NOMO-1 treated with dmso at 0.1 percent for 144 hours (cell line): ENCODE measurements around the gene AGBL4.

ENCODE experiments used
- DNase-seq: peaks from one replicate; lab custom pipeline; 2025; ENCODE audit not compliant: unreplicated experiment; lab: John Stamatoyannopoulos, UW

The AGBL4 gene

GRCh38 chr1:49723662-49724061 lies 300.1 kb downstream of the AGBL4 start:
- DNase-seq, result no peak

- DNase-seq, result no peak
These were observed 329.4 kb downstream of the AGBL4 start for GRCh38 chr1:49694251-49694827.

DNA sequence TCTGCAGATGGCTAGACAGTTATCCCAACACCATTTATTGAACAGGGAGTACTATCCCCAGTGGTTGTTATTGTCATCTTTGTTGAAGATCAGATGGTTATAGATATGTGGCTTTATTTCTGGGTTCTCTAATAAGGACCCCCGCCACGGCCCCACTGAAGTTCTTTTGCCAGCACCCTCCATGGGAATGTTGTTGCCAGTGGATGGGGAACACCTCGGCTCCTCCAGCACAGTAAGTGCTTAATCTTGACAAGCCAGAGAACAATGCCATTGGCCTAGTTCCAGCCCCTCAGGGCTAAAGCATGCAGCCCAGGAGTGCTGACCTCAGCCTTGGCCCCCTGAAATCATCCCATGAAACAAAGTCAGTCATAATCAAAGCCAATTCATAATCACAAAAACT lies 337.6 kb downstream of the AGBL4 start:
- no peak for DNase-seq

- no peak for DNase-seq
These were observed 346.0 kb downstream of the AGBL4 start for GRCh38 chr1:49677706-49678105.

DNA sequence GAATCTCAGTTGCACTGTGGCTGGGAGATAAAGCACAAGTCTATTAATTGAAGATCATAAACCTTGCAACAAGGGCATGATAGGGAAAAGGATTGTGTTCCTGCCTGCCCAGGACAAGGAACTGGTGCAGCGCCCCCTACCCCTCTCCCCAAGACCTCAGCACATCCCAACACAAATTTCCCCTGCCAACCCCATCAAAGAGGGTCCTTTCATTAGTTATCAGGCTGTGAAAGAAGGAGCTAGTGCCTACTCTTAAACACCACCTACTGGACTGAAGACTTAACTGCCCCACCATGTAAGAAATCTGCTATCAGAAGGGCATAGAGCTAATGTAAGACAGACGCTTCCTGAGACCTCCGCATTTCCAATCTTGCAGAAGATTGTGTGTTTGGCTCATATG lies 372.6 kb downstream of the AGBL4 start:
- no peak for DNase-seq

- no peak for DNase-seq
These were observed 393.6 kb downstream of the AGBL4 start for GRCh38 chr1:49630156-49630555.

GRCh38 chr1:49627781-49628180 lies 396.0 kb downstream of the AGBL4 start:
- no peak for DNase-seq

DNA sequence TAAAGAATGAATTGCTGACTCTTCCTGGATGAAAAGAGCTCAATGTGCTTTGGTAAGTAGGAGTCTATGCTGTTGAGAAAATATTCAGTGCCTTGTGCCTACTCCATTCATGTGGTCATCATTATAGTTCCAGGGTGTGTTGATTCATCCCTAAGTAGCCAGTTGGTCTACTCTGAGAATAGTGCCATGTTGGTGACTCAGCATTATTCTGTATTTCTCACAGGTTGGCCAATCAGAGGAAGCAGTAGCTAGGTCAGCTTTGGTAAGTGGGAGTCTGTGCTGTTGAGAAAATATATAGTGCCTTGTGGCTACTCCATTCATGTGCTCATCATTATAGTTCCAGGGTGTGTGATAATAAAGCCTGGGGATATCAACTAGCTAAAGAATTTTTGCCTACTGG lies 397.3 kb downstream of the AGBL4 start:
- DNase-seq, result no peak

- no peak for DNase-seq
These were observed 400.9 kb downstream of the AGBL4 start for GRCh38 chr1:49622877-49623276.

- no peak for DNase-seq
These were observed 417.7 kb downstream of the AGBL4 start for GRCh38 chr1:49606082-49606481.

DNA sequence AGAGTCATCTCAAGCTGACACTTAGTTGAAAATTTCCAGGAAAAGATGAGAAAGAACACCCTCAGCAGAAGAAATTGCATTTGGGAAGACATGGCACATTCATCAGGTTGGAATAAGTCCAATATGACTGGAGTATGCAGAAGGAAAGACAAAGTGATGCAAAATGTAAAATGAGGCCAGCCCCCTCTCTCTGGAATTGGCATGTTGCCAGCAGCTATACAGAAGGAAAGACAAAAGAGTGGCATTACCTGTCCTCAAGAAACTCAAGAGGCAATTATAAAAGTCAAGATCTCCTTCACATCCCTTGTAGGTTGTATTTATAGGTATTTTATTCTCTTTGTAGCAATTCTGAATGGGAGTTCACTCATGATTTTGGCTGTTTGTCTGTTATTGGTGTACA lies 426.3 kb downstream of the AGBL4 start:
- no peak for DNase-seq

- DNase-seq, result no peak
These were observed 447.3 kb downstream of the AGBL4 start for GRCh38 chr1:49576327-49576901.

- DNase-seq, result no peak
These were observed 467.0 kb downstream of the AGBL4 start for GRCh38 chr1:49556676-49557234.

DNA sequence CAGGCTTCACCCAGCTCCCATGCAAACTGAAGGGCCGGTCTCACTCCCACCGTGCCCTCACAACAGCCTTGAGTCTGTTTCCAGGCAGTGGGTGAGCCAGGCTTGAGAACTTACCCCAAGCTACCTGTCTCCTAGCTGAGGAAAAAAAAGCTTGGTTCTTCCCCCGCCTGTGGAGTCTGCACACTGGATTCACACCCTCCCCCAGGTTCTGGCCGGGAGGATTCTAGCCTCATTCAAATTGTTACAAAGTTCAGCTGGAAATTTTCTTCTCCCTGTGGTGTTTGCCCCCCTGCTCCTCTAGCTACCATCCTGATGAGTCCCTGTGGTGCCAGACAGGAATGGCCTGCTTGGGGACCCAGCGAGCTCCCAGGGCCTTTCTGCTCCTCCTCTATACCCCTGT lies 471.7 kb downstream of the AGBL4 start:
- no peak for DNase-seq

GRCh38 chr1:49544615-49545014 lies 479.1 kb downstream of the AGBL4 start:
- no peak for DNase-seq

DNA sequence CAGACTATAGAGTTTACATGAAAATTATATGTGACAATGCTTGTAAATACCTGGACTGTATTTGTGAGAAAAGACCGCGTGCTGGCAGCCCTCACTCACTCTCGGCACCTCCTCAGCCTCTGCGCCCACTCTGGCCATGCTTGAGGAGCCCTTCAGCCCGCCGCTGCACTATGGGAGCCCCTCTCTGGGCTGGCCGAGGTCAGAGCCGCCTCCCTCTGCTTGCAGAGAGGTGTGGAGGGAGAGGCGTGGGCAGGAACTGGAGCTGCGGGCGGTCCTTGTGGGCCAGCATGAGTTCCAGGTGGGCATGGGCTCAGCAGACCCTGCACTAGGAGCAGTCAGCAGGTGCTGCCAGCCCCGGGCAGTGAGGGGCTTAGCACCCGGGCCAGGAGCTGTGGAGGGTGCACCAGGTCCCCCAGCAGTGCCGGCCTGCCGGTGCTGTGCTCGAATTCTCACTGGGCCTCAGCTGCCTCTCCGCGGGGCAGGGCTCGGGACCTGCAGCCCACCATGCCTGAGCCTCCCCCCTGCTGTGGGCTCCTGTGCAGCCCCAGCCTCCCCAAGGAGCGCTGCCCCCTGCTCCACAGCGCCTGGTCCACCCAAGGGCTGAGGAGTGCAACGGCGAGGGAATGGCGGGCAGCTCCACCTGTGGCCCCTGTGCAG lies 482.5 kb downstream of the AGBL4 start:
- no peak for DNase-seq

DNA sequence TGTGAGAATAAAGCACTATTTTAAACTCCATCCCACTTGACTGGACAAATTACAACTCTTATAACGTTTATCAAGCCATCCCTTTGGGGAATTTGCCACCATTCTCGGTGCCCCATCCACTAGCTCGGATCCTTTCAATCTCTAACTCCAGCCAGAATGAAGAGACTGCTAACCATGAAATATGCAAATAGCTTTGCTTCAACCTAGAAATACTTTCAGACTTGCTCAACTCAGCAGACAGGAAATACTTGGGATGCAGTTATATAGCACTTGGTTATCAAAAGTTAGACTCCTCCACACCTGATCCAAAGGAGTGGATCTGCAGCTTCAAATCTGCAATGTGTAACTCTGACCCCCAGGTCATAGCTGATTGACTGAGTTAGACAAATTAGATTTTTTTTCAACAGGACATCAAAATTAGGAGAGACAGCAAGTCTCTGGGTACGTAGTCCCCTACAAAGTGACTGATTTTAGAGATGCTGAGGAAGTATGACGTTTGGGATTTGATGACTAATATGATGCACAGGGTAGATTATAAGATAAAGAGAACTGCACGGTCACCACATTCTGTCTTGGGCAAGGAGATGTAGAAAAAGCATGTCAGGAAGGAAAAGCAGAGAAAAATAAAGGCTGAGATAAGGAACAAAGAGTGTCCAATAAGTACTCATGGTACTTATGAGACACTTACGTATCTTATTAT lies 496.0 kb downstream of the AGBL4 start:
- no peak for DNase-seq

- no peak for DNase-seq
These were observed 497.1 kb downstream of the AGBL4 start for GRCh38 chr1:49526672-49527071.

DNA sequence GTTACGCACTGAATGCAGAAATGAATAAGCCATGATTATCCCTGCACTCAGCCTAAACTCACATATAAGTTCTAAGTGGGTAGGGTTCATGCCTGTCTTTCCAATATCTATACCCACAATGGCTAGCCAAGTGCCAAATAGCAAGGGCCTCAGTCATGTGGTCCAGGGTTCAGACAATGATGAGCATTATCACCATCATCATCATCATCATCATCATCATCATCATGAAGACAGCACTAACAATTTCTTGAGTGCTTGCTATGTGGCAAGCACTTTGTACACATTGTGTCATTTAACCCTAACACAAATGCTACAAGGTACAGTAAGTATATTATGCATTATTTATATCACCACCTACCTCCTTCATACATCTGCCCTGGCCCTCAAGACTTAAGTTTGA lies 500.0 kb downstream of the AGBL4 start:
- no peak for DNase-seq

- DNase-seq, result no peak
These were observed 556.8 kb downstream of the AGBL4 start for GRCh38 chr1:49466961-49467360.

GRCh38 chr1:49465486-49466185 lies 558.1 kb downstream of the AGBL4 start:
- DNase-seq, result no peak
